ENCODE data around the gene LUZP2. TPM values are rescaled to one million over a fixed set of nuclear protein-coding genes. Genes with fewer than 3 reads are reported as not detected.

The LUZP2 gene
- polyA plus RNA-seq, 4 donors = 1.6 to 13.5 (median 2.5) TPM

DNA sequence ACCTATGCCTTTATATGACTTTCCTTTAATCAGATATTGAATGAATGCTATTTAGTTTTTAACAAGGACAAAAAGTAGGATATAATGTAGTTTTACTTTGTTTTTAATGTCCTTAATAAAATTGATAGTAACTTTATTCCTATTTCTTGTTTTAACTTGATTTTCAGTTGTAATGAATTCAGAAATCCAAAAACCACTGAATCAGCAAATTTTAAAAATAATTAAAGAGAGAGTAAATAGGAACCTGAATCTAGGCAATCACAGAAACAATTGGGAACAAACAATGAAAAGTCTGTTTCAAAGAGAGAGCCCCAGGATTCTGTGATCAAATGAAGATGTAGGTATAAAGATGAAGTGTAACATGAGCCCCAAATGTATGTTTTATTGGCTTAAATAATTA lies 556.0 kb downstream of the LUZP2 start:
- no peak for DNase-seq (ENCODE audit: low read depth in 4 of 4, low spot score in 3 of 4)

DNA sequence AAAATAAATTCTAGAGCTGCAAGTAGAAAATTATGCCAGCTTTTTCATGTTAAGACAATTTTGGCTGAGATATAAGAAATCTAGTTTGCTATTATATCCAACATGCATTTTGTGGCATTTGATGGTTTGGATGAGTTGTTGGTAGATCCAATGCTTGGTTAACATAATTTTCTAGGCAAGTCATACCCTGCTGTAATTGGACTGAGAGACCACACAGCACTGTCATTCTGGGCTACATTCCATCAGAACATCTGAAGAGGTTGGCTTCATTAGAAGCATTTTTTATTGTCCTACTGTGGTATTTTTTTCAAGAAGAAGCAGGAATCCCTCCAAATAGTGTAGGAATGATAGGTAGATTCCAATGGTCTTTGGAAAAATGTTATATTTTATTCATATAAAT lies 561.0 kb downstream of the LUZP2 start:
- DNase-seq (ENCODE audit: low read depth in 4 of 4, low spot score in 3 of 4) = no peak

DNA sequence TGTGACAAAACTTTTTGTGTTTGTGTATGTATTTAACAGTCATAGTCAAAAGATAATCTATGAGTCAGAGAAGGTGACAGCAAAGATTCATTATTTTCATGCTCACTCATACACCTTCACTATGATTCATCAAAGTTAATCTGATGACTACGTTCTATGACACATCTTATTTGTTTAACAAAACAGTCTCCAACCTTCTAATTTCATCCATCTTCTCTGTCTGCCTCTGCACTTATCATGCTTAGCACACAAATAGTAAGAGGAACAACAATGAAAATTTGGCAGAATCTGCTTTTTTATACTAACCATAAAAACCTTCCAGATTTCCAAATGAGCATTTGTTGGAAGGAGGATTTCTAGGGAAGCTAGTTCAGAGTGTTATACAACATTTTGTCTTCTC lies 568.9 kb downstream of the LUZP2 start:
- no peak for DNase-seq (ENCODE audit: low read depth in 4 of 4, low spot score in 3 of 4)

DNA sequence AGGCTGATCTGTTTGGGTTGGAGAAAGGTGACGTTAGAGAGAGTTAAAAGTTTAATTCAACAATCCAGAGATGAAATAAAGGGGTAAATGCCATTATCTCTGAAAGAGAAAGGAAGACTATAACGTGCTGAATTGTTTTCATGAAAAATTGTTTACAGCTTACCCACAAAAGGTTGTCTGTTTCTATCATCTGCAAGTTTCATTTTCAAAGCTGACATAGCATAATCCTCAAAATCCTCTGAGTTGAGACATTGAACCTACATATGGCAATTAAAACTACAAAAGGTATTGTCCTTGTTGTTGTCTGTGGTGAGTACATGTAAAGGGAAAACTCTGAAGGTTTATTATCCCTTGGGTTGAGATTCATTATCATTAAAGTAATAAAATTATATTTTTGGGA lies 569.9 kb downstream of the LUZP2 start:
- DNase-seq (ENCODE audit: low read depth in 4 of 4, low spot score in 3 of 4) = no peak

DNA sequence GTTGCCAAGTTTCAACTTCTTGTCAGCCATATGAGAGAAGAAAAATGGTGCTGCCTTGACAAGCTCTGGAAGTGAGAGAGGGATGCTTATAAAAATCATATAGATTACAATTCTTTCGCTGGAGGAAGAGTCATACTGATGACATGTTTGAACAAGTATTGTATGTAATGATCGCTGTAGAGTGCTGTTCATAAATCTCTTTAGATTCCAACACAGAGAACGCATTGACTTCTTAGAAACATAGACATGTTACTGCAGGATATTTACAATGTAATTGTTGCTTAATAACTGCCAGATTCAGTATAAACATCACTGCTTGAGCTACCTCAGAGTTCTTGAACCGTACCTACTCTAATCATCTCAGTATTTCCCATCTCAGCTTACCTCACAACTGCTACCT lies 571.6 kb downstream of the LUZP2 start:
- no peak for DNase-seq (ENCODE audit: low read depth in 4 of 4, low spot score in 3 of 4)

DNA sequence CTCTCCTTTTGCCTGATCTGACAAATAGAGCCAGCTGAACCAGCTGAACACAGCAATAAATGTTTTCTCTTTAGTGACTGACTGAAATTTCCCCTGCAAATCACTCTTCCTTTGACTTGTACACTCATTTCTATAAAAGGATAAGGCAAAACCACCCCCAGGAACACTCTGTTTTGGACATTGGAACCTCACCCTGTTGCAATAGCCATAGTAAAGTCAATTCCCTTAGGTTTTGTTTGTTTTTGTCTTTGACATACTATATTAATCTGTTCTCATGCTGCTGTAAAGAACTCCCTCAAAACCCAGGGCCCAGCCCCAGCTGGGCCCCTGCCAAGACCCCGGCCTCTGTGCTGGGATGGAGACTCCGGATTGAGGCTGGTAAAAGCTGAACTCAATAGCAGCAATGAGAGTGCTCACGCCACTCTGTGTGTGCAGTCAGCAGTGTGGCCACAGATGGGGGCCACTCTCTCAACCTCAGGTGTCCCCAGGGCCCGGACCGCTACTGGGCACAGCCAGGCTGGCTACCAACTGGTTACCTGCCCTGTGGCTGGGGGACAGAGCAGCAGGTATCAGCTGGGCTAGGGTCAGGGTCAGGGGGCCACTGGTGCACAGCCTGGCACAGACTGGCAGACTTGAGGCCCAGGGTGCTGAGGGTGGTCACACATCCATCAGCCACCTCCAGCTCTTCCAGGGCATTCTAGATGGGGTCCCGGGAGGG lies 597.4 kb downstream of the LUZP2 start:
- DNase-seq (ENCODE audit: low read depth in 4 of 4, low spot score in 3 of 4) = no peak

DNA sequence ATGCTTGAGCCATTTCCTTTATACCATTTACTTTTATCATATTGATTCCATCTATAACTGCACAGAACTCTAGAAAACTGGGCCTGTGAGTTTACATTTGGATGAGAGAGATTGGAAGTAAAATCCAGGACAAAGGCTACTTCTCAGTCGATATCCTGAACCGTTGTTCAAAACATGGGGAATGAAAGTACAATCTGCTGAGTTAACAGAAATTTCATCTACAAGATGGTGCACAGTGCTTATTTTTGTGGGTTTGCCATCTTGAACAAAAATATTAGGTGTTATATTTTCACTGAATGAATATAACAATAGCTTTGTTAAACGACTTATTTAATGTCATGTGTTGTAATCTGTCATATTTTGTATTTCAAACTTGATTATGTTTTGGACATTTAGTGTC lies 622.6 kb downstream of the LUZP2 start:
- DNase-seq (ENCODE audit: low read depth in 4 of 4, low spot score in 3 of 4) = no peak

Measured in left renal pelvis (tissue), 4 donors.